Activated CD4-positive, alpha-beta T cell treated with anti-CD3 and anti-CD28 coated beads for 36 hours (primary cell): Measurements from ENCODE around the gene MEP1A. TPM values are rescaled to one million over a fixed set of nuclear protein-coding genes. Genes with fewer than 3 reads are reported as not detected.
"Not testable (repeated sequence)": the region's sequence is repeated elsewhere in the genome, so short reads cannot be mapped to it uniquely, and the experiment has no call there.

Experiments
- ATAC-seq: fragments of 200-7000 bp; cut with Tn5 transposase; one replicate; pipeline ENCODE4 v1.10.0; 2021; ENCODE audit warnings: mild to moderate bottlenecking, moderate library complexity
- CTCF ChIA-PET: fragments of 350-600 bp; sonication (Branson Sonifier 250); formaldehyde crosslinking; loops from one replicate; lab custom pipeline; 2021; ENCODE audit warnings: antibody characterized with exemption; lab: Charles Lee
- POLR2A ChIA-PET: fragments of 350-600 bp; sonication (Branson Sonifier 250); formaldehyde crosslinking; loops from one replicate; lab custom pipeline; 2021; ENCODE audit warnings: antibody characterized with exemption, inconsistent platforms; lab: Charles Lee
- DNase-seq: peaks from one replicate; pipeline ENCODE4 v3.0.0-alpha.2; 2020
- H3K27ac Mint-ChIP-seq: one replicate; pipeline ENCODE4 v1.8.0; 2021; ENCODE audit warnings: mixed read lengths
- H3K27me3 Mint-ChIP-seq: one replicate; pipeline ENCODE4 v1.8.0; 2021; ENCODE audit warnings: mixed read lengths
- H3K36me3 Mint-ChIP-seq: one replicate; pipeline ENCODE4 v1.8.0; 2021; ENCODE audit warnings: low read depth, mixed read lengths
- H3K4me1 Mint-ChIP-seq: one replicate; pipeline ENCODE4 v1.8.0; 2021; ENCODE audit warnings: mixed read lengths
- H3K4me3 Mint-ChIP-seq: one replicate; pipeline ENCODE4 v1.8.0; 2021; ENCODE audit warnings: mild to moderate bottlenecking, moderate library complexity, mixed read lengths
- H3K9me3 Mint-ChIP-seq: one replicate; pipeline ENCODE4 v1.8.0; 2021; ENCODE audit warnings: low read depth, mixed read lengths
- intact Hi-C, 2 experiments: fragments of 100-400 bp; cut with DNase I in 1 of 2; cut with micrococcal nuclease in 1 of 2; formaldehyde crosslinking; loops; one replicate each; pipeline versions ENCODE4 v1.14.2 to v1.15.1; 2022 to 2024; cut with DNase I, micrococcal nuclease
- total RNA-seq, 2 experiments: library from RNA; stranded (reverse); gene quantifications; one replicate each; pipeline ENCODE4 v1.2.3, GENCODE V29; 2021

Gene MEP1A, protein sequence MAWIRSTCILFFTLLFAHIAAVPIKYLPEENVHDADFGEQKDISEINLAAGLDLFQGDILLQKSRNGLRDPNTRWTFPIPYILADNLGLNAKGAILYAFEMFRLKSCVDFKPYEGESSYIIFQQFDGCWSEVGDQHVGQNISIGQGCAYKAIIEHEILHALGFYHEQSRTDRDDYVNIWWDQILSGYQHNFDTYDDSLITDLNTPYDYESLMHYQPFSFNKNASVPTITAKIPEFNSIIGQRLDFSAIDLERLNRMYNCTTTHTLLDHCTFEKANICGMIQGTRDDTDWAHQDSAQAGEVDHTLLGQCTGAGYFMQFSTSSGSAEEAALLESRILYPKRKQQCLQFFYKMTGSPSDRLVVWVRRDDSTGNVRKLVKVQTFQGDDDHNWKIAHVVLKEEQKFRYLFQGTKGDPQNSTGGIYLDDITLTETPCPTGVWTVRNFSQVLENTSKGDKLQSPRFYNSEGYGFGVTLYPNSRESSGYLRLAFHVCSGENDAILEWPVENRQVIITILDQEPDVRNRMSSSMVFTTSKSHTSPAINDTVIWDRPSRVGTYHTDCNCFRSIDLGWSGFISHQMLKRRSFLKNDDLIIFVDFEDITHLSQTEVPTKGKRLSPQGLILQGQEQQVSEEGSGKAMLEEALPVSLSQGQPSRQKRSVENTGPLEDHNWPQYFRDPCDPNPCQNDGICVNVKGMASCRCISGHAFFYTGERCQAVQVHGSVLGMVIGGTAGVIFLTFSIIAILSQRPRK
- total RNA-seq = not detected

- no peaks in the 10 kb centered on the region for H3K4me1 Mint-ChIP-seq
- no peaks in the 10 kb centered on the region for H3K36me3 Mint-ChIP-seq
- no peak within 1 kb of the TSS for H3K4me3 Mint-ChIP-seq
- ATAC-seq (no peak), DNase-seq (no peak)
- CTCF ChIA-PET = no interaction called here
- intact Hi-C loops = no loop called here
- no peaks in the 10 kb centered on the region for H3K9me3 Mint-ChIP-seq
- POLR2A ChIA-PET = no interaction called here
- H3K27me3 Mint-ChIP-seq = peaks cover 3% of the 10 kb centered on the region
- no peak within 1 kb of the TSS for H3K27ac Mint-ChIP-seq
Measured at GRCh38 chr6:46793138-46793537, at the start of gene MEP1A. Gene MEP1A (plus strand): TSS chr6:46793389. CDS start chr6:46793399, 10 bp downstream.

DNA sequence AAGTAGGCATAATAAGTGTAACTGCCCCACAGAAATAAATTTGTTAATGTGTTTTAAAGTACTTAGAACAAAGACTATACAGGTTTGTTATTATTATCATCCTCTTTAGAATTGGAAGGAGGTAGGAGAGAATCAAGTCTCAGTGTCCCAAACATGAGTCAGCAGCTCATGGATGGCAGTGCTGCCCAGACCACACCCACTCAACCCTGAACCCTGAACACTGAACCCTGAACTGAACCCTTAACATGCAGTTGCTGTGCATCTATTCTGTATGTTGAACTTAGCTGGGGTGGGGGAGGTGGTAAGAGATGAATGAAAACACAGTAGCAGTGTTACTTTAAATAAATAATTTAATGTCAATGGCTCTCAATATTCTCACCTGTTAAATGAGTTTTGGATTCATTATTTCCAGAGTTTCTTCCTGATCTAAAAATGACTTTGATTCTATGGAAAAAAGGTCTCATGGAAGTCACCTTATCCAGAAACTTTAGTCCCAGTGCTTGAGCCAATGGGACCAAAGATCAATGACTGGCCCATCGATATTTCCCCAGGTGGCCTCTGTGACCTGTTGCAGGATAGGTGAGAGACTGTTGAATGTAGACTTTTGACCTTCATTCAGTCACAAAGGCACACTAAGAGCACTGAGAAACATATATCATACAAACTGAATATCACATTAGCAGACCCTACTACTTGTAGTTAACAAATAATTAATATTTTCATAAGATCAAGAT lies 49.6 kb upstream of the MEP1A start:
- H3K27ac Mint-ChIP-seq = no peak overlapping the region
- POLR2A ChIA-PET = no interaction called here
- H3K4me3 Mint-ChIP-seq = no peak overlapping the region
- no peak for DNase-seq
- H3K4me1 Mint-ChIP-seq = no peaks in the 10 kb centered on the region
- no peaks in the 10 kb centered on the region for H3K9me3 Mint-ChIP-seq
- H3K27me3 Mint-ChIP-seq = peaks cover 11% of the 10 kb centered on the region
- intact Hi-C loops = no loop called here
- CTCF ChIA-PET = no interaction called here
- ATAC-seq = no peak
- no peaks in the 10 kb centered on the region for H3K36me3 Mint-ChIP-seq

DNA sequence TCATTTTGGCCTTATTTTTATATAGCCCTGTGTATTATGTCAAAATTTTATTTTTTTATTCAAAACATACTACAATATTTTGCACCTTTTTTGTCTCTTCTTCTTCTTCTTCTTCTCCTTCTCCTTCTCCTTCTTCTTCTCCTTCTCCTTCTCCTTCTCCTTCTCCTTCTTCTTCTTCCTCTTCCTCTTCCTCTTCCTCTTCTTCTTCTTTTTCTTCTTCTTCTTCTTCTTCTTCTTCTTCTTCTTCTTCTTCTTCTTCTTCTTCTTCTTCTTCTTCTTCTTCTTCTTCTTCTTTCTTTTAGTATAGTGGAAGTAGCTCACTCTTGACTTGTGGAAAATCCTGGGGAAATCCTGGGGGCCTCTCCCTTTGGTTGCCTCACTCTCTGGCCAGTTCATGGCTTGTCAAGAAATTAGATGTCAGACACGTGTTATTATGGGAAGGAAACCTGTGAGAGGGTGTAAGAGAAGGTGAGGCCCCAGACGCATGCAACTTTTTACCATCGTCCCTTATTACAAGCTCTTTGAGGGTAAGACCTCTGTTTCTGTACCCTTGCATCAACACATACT lies 48.9 kb upstream of the MEP1A start:
- H3K4me1 Mint-ChIP-seq, ATAC-seq, H3K27ac Mint-ChIP-seq, intact Hi-C loops, POLR2A ChIA-PET, DNase-seq, H3K9me3 Mint-ChIP-seq, H3K4me3 Mint-ChIP-seq, H3K36me3 Mint-ChIP-seq, CTCF ChIA-PET: not testable (repeated sequence)
- peaks cover 11% of the 10 kb centered on the region for H3K27me3 Mint-ChIP-seq

- CTCF ChIA-PET = no interaction called here
- ATAC-seq = no peak
- POLR2A ChIA-PET = no interaction called here
- no peak overlapping the region for H3K27ac Mint-ChIP-seq
- no peaks in the 10 kb centered on the region for H3K9me3 Mint-ChIP-seq
- no peak for DNase-seq
- H3K27me3 Mint-ChIP-seq = peaks cover 11% of the 10 kb centered on the region
- intact Hi-C loops = no loop called here
- H3K4me3 Mint-ChIP-seq = no peak overlapping the region
- H3K4me1 Mint-ChIP-seq = no peaks in the 10 kb centered on the region
- no peaks in the 10 kb centered on the region for H3K36me3 Mint-ChIP-seq
Measured at GRCh38 chr6:46745973-46746372, 47.2 kb upstream of the MEP1A start.

DNA sequence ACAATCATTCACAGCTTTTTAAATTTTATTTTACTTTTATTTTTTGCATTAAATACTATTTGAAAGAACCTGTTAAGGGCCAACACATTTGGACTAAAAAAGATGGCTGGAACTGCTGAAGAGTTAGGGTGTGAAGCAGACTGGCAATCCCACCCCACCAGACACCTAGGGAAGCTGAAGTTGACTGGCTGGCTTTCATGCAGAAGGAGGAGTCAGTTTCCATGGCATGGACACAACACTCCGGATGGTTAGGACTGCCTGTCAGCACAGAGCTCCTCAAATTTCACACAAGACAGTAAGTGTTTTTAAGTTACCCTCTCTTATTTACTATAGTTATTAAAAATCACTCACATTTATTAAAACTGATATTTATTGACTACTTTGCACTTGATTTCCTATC lies 46.5 kb upstream of the MEP1A start, which contains the start of gene ANKRD66:
TSS of gene ANKRD66 (plus strand) at position 238 of the 400 bp plus-strand sequence. CDS start 5,016 bp downstream, outside the sequence.
- ATAC-seq (no peak), DNase-seq (no peak)
- Mint-ChIP-seq H3K27me3 (peaks cover 14% of the 10 kb centered on the region), H3K36me3 (no peaks in the 10 kb centered on the region), H3K27ac (no peak within 1 kb of the TSS), H3K9me3 (no peaks in the 10 kb centered on the region), H3K4me1 (no peaks in the 10 kb centered on the region), H3K4me3 (no peak within 1 kb of the TSS)
- ChIA-PET POLR2A (no interaction called here), CTCF (no interaction called here)
- intact Hi-C loops = no loop called here

DNA sequence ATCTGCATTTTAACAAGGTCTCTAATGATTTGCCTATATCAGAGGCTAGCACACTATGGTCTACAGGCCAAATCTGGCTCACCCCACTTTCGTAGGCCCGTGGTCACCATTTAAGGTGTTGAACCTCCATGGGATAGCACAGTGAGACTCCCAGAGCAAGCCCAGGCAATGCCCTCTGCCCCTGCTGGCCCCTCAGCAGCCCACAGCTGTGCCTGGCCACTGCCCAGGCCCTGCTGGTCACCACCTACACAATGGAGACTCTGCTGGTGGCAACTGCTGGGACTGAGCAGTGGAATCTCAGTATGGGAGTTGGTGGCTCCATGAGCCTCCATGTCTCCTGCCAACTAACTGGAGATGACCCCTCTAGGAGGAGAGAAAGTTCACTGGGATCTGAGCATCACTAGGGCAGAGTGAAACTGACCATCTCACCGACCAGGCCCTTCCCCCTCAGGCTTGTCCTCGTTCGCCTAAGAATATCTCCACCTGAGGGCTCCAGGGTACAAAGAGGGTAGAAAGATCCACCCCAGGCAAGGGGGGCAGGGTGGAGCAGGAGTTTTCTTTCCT lies 44.2 kb upstream of the MEP1A start:
- no peak for DNase-seq
- Mint-ChIP-seq H3K27me3 (peaks cover 16% of the 10 kb centered on the region), H3K4me3 (no peak overlapping the region), H3K9me3 (no peaks in the 10 kb centered on the region), H3K27ac (no peak overlapping the region), H3K4me1 (no peaks in the 10 kb centered on the region), H3K36me3 (no peaks in the 10 kb centered on the region)
- intact Hi-C loops = no loop called here
- ChIA-PET POLR2A (no interaction called here), CTCF (no interaction called here)
- no peak for ATAC-seq

GRCh38 chr6:46749731-46750130 lies 43.5 kb upstream of the MEP1A start:
- ATAC-seq (no peak), DNase-seq (no peak)
- Mint-ChIP-seq H3K36me3 (no peaks in the 10 kb centered on the region), H3K4me3 (no peak overlapping the region), H3K9me3 (no peaks in the 10 kb centered on the region), H3K27ac (no peak overlapping the region), H3K4me1 (no peaks in the 10 kb centered on the region), H3K27me3 (peaks cover 16% of the 10 kb centered on the region)
- ChIA-PET CTCF (interaction anchor here (0.8 kb wide), 1 partner anchor 49 kb away, joined by 3 read pairs; no protein-coding TSS in a partner anchor), POLR2A (no interaction called here)
- intact Hi-C loops = no loop called here

- POLR2A ChIA-PET = no interaction called here
- no peak overlapping the region for H3K27ac Mint-ChIP-seq
- intact Hi-C loops = no loop called here
- no peaks in the 10 kb centered on the region for H3K36me3 Mint-ChIP-seq
- H3K4me3 Mint-ChIP-seq = no peak overlapping the region
- CTCF ChIA-PET = no interaction called here
- no peak for DNase-seq
- no peak for ATAC-seq
- H3K4me1 Mint-ChIP-seq = no peaks in the 10 kb centered on the region
- H3K9me3 Mint-ChIP-seq = no peaks in the 10 kb centered on the region
- H3K27me3 Mint-ChIP-seq = peaks cover 5% of the 10 kb centered on the region
Measured at GRCh38 chr6:46751658-46752057, 41.5 kb upstream of the MEP1A start.

DNA sequence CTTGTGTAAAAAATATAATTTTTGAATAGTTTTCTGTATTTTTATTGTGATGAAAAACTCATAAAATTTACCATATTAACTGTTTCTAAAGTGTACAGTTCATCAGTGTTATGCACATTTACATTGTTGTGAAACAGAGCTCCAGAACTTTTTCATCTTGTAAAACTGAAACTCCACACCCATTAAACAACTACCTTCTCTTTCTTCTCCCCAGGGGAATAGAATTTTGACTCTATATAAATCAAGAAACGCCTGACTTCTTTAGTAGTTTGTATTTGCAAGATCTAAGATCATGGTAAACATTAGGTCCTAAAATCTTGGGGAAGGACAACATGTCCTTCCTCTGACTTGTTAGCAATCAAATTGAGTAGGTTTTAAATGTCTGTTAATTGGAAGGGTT lies 37.3 kb upstream of the MEP1A start:
- POLR2A ChIA-PET = no interaction called here
- peaks cover 7% of the 10 kb centered on the region for H3K27me3 Mint-ChIP-seq
- CTCF ChIA-PET = no interaction called here
- H3K27ac Mint-ChIP-seq = no peak overlapping the region
- no peak overlapping the region for H3K4me3 Mint-ChIP-seq
- intact Hi-C loops = no loop called here
- no peak for DNase-seq
- no peak for ATAC-seq
- H3K9me3 Mint-ChIP-seq = no peaks in the 10 kb centered on the region
- no peaks in the 10 kb centered on the region for H3K36me3 Mint-ChIP-seq
- H3K4me1 Mint-ChIP-seq = no peaks in the 10 kb centered on the region

DNA sequence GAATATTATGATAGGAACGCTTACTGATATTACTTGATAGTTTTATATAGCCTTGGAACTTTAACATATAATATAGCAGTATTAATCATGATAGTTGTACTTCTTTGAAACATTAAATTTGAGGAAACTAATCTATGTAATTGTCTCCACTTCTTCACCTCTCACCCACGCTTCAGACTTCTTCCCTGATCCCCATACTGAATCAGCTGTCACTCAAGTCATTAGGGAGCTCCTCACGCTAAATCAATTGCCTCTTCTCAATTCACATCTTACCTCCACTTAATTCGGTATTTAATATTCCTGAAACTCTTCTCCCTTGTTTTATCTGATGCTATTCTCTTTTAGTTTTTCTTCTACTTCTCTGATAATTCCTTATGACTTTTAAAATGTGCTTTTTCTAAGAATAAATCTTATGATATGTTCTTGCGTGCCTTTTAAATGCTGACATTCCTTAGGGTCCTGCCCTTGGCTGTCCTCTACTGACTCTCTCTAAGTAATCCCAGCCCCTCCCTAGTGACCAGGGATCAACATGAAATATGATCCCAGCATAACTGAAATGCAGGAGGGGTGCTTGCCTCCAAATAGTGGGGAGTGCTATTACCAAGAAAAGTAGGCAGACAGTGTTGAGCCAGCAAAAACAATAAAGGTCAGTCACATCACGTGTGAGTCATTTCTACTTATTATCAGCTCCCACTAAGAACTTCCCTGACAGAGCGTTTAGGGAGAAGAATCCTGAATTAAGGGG lies 36.5 kb upstream of the MEP1A start:
- Mint-ChIP-seq H3K4me3 (no peak overlapping the region), H3K4me1 (no peaks in the 10 kb centered on the region), H3K9me3 (no peaks in the 10 kb centered on the region), H3K36me3 (no peaks in the 10 kb centered on the region), H3K27me3 (peaks cover 7% of the 10 kb centered on the region), H3K27ac (no peak overlapping the region)
- no peak for ATAC-seq
- intact Hi-C loops = no loop called here
- DNase-seq = no peak
- POLR2A ChIA-PET = no interaction called here
- CTCF ChIA-PET = no interaction called here

DNA sequence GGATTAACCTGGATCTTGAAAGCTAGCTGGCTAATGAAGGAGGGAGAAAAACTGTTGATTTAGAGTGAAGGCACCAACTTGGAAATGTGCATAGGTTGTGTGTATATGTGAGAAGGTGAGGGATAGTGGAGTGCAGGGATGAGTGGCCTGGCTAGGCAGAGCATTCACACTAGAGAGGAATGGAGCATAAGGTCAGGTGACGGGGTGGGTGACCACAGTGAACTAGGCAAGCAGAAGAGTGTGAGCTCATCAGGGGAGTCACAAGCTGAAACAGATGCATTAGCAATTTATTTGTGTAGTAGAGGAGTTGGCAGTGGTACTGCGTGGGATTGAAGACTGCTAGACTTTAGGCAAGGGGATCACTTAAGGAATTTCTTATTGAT lies 36.0 kb upstream of the MEP1A start:
- Mint-ChIP-seq H3K36me3 (no peaks in the 10 kb centered on the region), H3K9me3 (no peaks in the 10 kb centered on the region), H3K27me3 (peaks cover 5% of the 10 kb centered on the region), H3K27ac (no peak overlapping the region), H3K4me1 (no peaks in the 10 kb centered on the region), H3K4me3 (no peak overlapping the region)
- no peak for DNase-seq
- no peak for ATAC-seq
- POLR2A ChIA-PET = no interaction called here
- CTCF ChIA-PET = no interaction called here
- intact Hi-C loops = no loop called here
